ENCODE results near the gene TRIM22. TPM values are rescaled to one million over a fixed set of nuclear protein-coding genes. Genes with fewer than 3 reads are reported as not detected.

Gene TRIM22
- total RNA-seq, 4 donors from 2014 or later = 20.1 to 45.0 (median 28.1) TPM

- no peak for DNase-seq
- no peak for TF ChIP-seq CTCF (IDR thresholded peaks at IDR 0.05)
- no peak for TF ChIP-seq POLR2A (IDR thresholded peaks at IDR 0.05)
- no peak within 1 kb of the TSS for H3K4me3 ChIP-seq (replicated peaks in 1 of 3)
- H3K9me3 ChIP-seq = no peaks in the 10 kb centered on the region
- no peak within 1 kb of the TSS for H3K27ac ChIP-seq
- H3K27me3 ChIP-seq = no peaks in the 10 kb centered on the region
- WGBS, 2 donors = 86 to 100% methylated on average over 1 of the region's 1 CpG
- intact Hi-C loops (cut with DNase I) = no loop called here
- H3K4me1 ChIP-seq = no peaks in the 10 kb centered on the region
- no peaks in the 10 kb centered on the region for H3K36me3 ChIP-seq
Observed at GRCh38 chr11:5736396-5736795, 46.8 kb downstream of the TRIM22 start, which contains the start of gene OR56B1. Gene OR56B1 (plus strand): TSS chr11:5736448. CDS start chr11:5736517, 69 bp downstream.

DNA sequence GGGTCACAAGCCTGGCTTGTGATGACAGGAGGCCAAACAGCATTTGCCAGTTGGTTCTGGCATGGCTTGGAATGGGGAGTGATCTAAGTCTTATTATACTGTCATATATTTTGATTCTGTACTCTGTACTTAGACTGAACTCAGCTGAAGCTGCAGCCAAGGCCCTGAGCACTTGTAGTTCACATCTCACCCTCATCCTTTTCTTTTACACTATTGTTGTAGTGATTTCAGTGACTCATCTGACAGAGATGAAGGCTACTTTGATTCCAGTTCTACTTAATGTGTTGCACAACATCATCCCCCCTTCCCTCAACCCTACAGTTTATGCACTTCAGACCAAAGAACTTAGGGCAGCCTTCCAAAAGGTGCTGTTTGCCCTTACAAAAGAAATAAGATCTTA lies 47.5 kb downstream of the TRIM22 start:
- TF ChIP-seq CTCF (IDR thresholded peaks at IDR 0.05) (no peak), POLR2A (IDR thresholded peaks at IDR 0.05) (no peak)
- Histone ChIP-seq H3K4me3 (replicated peaks in 1 of 3) (no peak overlapping the region), H3K36me3 (no peaks in the 10 kb centered on the region), H3K9me3 (no peaks in the 10 kb centered on the region), H3K4me1 (no peaks in the 10 kb centered on the region), H3K27me3 (no peaks in the 10 kb centered on the region), H3K27ac (no peak overlapping the region)
- DNase-seq = no peak
- intact Hi-C loops (cut with DNase I) = no loop called here

GRCh38 chr11:5737670-5738392 lies 48.2 kb downstream of the TRIM22 start:
- Histone ChIP-seq H3K27ac (no peak overlapping the region), H3K4me1 (no peaks in the 10 kb centered on the region), H3K9me3 (no peaks in the 10 kb centered on the region), H3K36me3 (no peaks in the 10 kb centered on the region), H3K4me3 (replicated peaks in 1 of 3) (no peak overlapping the region), H3K27me3 (no peaks in the 10 kb centered on the region)
- no peak for DNase-seq
- WGBS, 2 donors = 79 to 87% methylated on average over 6 of the region's 6 CpGs
- intact Hi-C loops (cut with DNase I) = no loop called here
- TF ChIP-seq CTCF (IDR thresholded peaks at IDR 0.05) = no peak
- no peak for TF ChIP-seq POLR2A (IDR thresholded peaks at IDR 0.05)

- no peak for DNase-seq
- no peaks in the 10 kb centered on the region for H3K36me3 ChIP-seq
- TF ChIP-seq POLR2A (IDR thresholded peaks at IDR 0.05) = no peak
- no peak for TF ChIP-seq CTCF (IDR thresholded peaks at IDR 0.05)
- no peak overlapping the region for H3K4me3 ChIP-seq (replicated peaks in 1 of 3)
- no peaks in the 10 kb centered on the region for H3K4me1 ChIP-seq
- H3K27me3 ChIP-seq = no peaks in the 10 kb centered on the region
- no peaks in the 10 kb centered on the region for H3K9me3 ChIP-seq
- H3K27ac ChIP-seq = no peak overlapping the region
- 61 to 69% methylated on average over 1 of the region's 1 CpG for WGBS, 2 donors
- intact Hi-C loops (cut with DNase I) = no loop called here
Observed at GRCh38 chr11:5738431-5738830, 48.8 kb downstream of the TRIM22 start.

DNA sequence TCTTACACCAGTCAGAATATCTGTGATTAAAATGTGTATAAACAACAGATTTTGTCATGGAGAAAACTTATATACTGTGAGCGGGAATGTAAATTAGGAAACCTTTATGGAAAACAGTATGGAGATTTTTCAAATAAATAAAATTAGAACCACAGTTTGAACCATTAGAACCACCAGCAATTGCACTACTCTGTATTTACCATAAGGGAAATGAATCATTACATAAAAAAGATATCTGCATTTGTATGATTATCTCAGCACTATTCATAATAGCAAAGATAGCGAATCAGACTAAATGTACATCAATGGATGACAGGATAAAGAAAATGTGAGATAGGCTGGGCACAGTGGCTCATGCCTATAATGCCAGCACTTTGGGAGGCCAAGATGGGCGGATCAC lies 57.0 kb downstream of the TRIM22 start:
- no peak for TF ChIP-seq CTCF (IDR thresholded peaks at IDR 0.05)
- TF ChIP-seq POLR2A (IDR thresholded peaks at IDR 0.05) = no peak
- Histone ChIP-seq H3K36me3 (no peaks in the 10 kb centered on the region), H3K9me3 (no peaks in the 10 kb centered on the region), H3K27me3 (no peaks in the 10 kb centered on the region), H3K4me1 (no peaks in the 10 kb centered on the region), H3K27ac (no peak overlapping the region), H3K4me3 (replicated peaks in 1 of 3) (no peak overlapping the region)
- WGBS, 2 donors = 77 to 86% methylated on average over 3 of the region's 3 CpGs
- intact Hi-C loops (cut with DNase I) = no loop called here
- DNase-seq = no peak

Measured in thyroid gland (tissue), 4 donors.